PC-9 (cell line): ENCODE results near the gene AUH. TPM values are rescaled to one million over a fixed set of nuclear protein-coding genes. Genes with fewer than 3 reads are reported as not detected.

Experiments
- BruUV-seq: library from RNA; stranded (reverse); fragments of 400-500 nt; replicated peaks from 2 replicates; lab custom pipeline; 2021; lab: Mats Ljungman, UMichigan
- CTCF ChIA-PET: fragments of 300-600 bp; sonication (Branson Sonifier 250); formaldehyde crosslinking; loops from one replicate; lab custom pipeline; 2022; ENCODE audit warnings: antibody characterized with exemption; lab: Charles Lee
- POLR2A ChIA-PET: fragments of 300-600 bp; sonication (Branson Sonifier 250); formaldehyde crosslinking; loops from one replicate; lab custom pipeline; 2022; ENCODE audit warnings: antibody characterized with exemption; ENCODE audit not compliant: unreplicated experiment; lab: Charles Lee
- DNase-seq, 2 experiments: peaks; one replicate each; pipeline versions ENCODE4 v3.0.0 to v3.0.0-alpha.2; 2015 to 2022; ENCODE audit warnings: mixed read lengths in 1 of 2
- H2AFZ ChIP-seq: fragments of 200-600 bp; sonication (generic); 2 replicates; pipeline ENCODE4 v1.8.1; 2017; ENCODE audit warnings: antibody characterized with exemption
- H3F3A ChIP-seq: fragments of 200-600 bp; sonication (generic); 2 replicates; pipeline ENCODE4 v1.8.1; 2017; ENCODE audit warnings: antibody characterized with exemption, mild to moderate bottlenecking, low read depth; ENCODE audit not compliant: insufficient read depth
- H3K27ac ChIP-seq: fragments of 200-600 bp; sonication (generic); 2 replicates; pipeline ENCODE4 v1.6.1; 2016; ENCODE audit warnings: mixed run types
- H3K27me3 ChIP-seq: fragments of 200-600 bp; sonication (generic); 2 replicates; pipeline ENCODE4 v1.6.1; 2016; ENCODE audit warnings: low read depth, mixed run types; ENCODE audit not compliant: insufficient read depth
- H3K36me3 ChIP-seq: fragments of 200-600 bp; sonication (generic); 2 replicates; pipeline ENCODE4 v1.6.1; 2016; ENCODE audit warnings: low read depth, mixed run types
- H3K4me1 ChIP-seq: fragments of 200-600 bp; sonication (generic); replicated peaks from 2 replicates; pipeline ENCODE4 v1.6.1; 2016; ENCODE audit warnings: mixed run types; ENCODE audit not compliant: insufficient read depth
- H3K4me2 ChIP-seq: fragments of 200-600 bp; sonication (generic); 2 replicates; pipeline ENCODE4 v1.6.1; 2017; ENCODE audit warnings: mixed run types
- H3K4me3 ChIP-seq: fragments of 200-600 bp; sonication (generic); 2 replicates; pipeline ENCODE4 v1.6.1; 2016; ENCODE audit warnings: mixed run types
- H3K79me2 ChIP-seq: fragments of 200-600 bp; sonication (generic); 2 replicates; pipeline ENCODE4 v1.6.1; 2017; ENCODE audit warnings: low read depth, mixed run types
- H3K9me2 ChIP-seq: fragments of 200-600 bp; sonication (generic); 2 replicates; pipeline ENCODE4 v1.8.1; 2017; ENCODE audit warnings: mild to moderate bottlenecking; ENCODE audit not compliant: insufficient read depth
- H3K9me3 ChIP-seq: fragments of 200-600 bp; sonication (generic); 2 replicates; pipeline ENCODE4 v1.8.1; 2016; ENCODE audit warnings: low read depth; ENCODE audit not compliant: insufficient read depth
- H4K20me1 ChIP-seq: fragments of 200-600 bp; sonication (generic); 2 replicates; pipeline ENCODE4 v1.8.1; 2017; ENCODE audit not compliant: insufficient read depth
- EZH2 ChIP-seq: fragments of 200-600 bp; sonication (generic); IDR thresholded peaks from 2 replicates; pipeline ENCODE4 v1.8.0; 2017; ENCODE audit warnings: antibody characterized with exemption, low read depth
- intact Hi-C: fragments of 100-400 bp; cut with micrococcal nuclease; formaldehyde crosslinking; loops from one replicate; pipeline ENCODE4 v1.10.0; 2022; ENCODE audit not compliant: unreplicated experiment
- total RNA-seq: library from RNA; stranded (reverse); gene quantifications from 2 replicates; pipeline ENCODE4 v1.2.3, GENCODE V29; 2021
- TF ChIP-seq, protein P1 (sequence below): fragments of 200-600 bp; sonication (generic); conservative IDR thresholded peaks from 2 replicates; pipeline ENCODE4 v1.6.1; 2017; ENCODE audit warnings: mixed run types, antibody characterized with exemption, mild to moderate bottlenecking, moderate library complexity

The AUH gene
- total RNA-seq, 1 experiment from 2014 or later, result 24.9 TPM

DNA sequence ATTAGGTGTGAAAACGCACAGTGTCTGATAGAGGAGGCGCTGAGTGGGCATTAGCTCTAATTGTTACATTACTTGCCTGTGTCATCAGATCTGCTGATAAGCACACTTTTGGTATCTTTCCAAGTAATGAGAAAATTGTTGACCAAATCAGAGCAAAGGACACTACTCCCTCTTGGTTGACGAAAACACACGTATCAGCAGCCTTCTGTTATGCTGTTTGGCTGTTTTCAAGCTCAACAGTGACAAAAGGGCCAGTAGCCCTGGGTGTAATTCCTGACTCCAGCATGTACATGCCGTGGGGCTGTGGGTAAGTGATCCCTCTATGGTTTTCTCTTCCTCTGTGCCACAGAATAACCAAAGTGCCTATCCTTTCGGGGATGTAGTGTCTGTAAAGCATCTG, 151.4 kb downstream of the AUH start:
- CTCF ChIA-PET, result no interaction called here

DNA sequence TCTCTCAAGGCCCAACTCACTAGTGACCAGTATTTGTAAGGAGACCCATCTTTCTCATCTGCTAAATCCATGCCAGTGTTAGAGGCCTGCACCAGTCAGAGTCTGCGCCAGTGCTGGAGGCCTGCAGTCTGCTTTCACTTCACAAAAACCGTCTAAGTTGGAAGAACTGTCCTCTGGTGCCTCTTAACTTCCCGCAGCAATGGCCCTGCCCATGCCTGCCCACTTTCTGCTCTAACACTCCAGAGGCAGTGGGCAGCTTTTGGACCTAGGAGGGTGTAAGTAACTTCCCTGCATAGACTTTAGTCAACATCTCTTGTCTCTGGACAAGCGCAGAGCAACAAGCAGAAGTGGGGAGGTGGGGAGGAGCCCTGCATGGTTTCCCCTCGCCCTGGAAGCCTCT, 152.9 kb downstream of the AUH start:
- Histone ChIP-seq H3K9me2 (no peaks in the 10 kb centered on the region), H3K9me3 (no peaks in the 10 kb centered on the region), H3K4me3 (no peak overlapping the region), H2AFZ (no peak overlapping the region), H3F3A (peaks cover 3% of the 10 kb centered on the region; the same call in 1 of the 2 replicates), H3K4me2 (no peak overlapping the region), H3K79me2 (no peaks in the 10 kb centered on the region), H3K36me3 (no peaks in the 10 kb centered on the region), H3K4me1 (peaks cover 9% of the 10 kb centered on the region), H3K27me3 (no peaks in the 10 kb centered on the region), H4K20me1 (no peaks in the 10 kb centered on the region), H3K27ac (no peak overlapping the region)
- no TSS peak for BruUV-seq
- ChIA-PET CTCF (no interaction called here), POLR2A (no interaction called here)
- intact Hi-C loops, result no loop called here
- DNase-seq, result no peak
- no peak for TF ChIP-seq EZH2
- TF ChIP-seq, protein P1, sequence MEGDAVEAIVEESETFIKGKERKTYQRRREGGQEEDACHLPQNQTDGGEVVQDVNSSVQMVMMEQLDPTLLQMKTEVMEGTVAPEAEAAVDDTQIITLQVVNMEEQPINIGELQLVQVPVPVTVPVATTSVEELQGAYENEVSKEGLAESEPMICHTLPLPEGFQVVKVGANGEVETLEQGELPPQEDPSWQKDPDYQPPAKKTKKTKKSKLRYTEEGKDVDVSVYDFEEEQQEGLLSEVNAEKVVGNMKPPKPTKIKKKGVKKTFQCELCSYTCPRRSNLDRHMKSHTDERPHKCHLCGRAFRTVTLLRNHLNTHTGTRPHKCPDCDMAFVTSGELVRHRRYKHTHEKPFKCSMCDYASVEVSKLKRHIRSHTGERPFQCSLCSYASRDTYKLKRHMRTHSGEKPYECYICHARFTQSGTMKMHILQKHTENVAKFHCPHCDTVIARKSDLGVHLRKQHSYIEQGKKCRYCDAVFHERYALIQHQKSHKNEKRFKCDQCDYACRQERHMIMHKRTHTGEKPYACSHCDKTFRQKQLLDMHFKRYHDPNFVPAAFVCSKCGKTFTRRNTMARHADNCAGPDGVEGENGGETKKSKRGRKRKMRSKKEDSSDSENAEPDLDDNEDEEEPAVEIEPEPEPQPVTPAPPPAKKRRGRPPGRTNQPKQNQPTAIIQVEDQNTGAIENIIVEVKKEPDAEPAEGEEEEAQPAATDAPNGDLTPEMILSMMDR, result no peak

More for the DNA sequence above, 151.4 kb downstream of the AUH start:
- Histone ChIP-seq H3K4me1 (peaks cover 9% of the 10 kb centered on the region), H3K4me3 (no peak overlapping the region), H3K9me3 (no peaks in the 10 kb centered on the region), H3F3A (peaks cover 3% of the 10 kb centered on the region; the same call in 1 of the 2 replicates), H3K79me2 (no peaks in the 10 kb centered on the region), H3K9me2 (no peaks in the 10 kb centered on the region), H3K27me3 (no peaks in the 10 kb centered on the region), H4K20me1 (no peaks in the 10 kb centered on the region), H3K4me2 (no peak overlapping the region), H3K36me3 (no peaks in the 10 kb centered on the region), H3K27ac (no peak overlapping the region), H2AFZ (no peak overlapping the region)
- no peak for TF ChIP-seq EZH2
- TF ChIP-seq, protein P1, result no peak
- no TSS peak for BruUV-seq
- intact Hi-C loops, result no loop called here
- DNase-seq, result no peak
- POLR2A ChIA-PET, result no interaction called here

DNA sequence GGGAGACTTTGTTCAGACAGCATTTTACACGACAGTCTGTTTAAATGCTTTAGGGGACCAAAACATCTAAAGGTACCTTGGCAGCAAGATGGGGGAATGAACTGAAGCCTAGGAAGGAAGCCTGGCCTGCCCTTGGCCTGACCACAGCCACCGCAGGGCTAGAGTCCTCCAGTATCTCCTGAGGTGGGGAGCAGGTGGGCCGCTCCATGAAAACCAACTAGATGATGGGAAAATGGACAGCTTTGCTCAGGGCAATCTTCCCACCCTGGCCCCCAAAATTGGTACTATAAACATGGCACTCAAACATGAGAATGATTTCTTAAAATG, 153.3 kb downstream of the AUH start:
- no peaks in the 10 kb centered on the region for H3K9me2 ChIP-seq
- no peak overlapping the region for H3K27ac ChIP-seq
- ChIA-PET POLR2A (no interaction called here), CTCF (no interaction called here)
- peaks cover 9% of the 10 kb centered on the region for H3K4me1 ChIP-seq
- H3K4me3 ChIP-seq, result no peak overlapping the region
- no peaks in the 10 kb centered on the region for H3K79me2 ChIP-seq
- H3K27me3 ChIP-seq, result no peaks in the 10 kb centered on the region
- H3K4me2 ChIP-seq, result no peak overlapping the region
- H3F3A ChIP-seq, result peaks cover 3% of the 10 kb centered on the region; the same call in 1 of the 2 replicates
- H3K36me3 ChIP-seq, result no peaks in the 10 kb centered on the region
- TF ChIP-seq, protein P1, result no peak
- no peak for TF ChIP-seq EZH2
- H4K20me1 ChIP-seq, result no peaks in the 10 kb centered on the region
- H2AFZ ChIP-seq, result no peak overlapping the region
- no TSS peak for BruUV-seq
- no peaks in the 10 kb centered on the region for H3K9me3 ChIP-seq
- DNase-seq, result no peak
- intact Hi-C loops, result no loop called here
